MCF 10A (cell line): ENCODE data around the gene EIF2S2. TPM values are rescaled to one million over a fixed set of nuclear protein-coding genes. Genes with fewer than 3 reads are reported as not detected.

Source experiments
- BruUV-seq: library from RNA; stranded (reverse); fragments of 400-500 nt; replicated peaks from 2 replicates; lab custom pipeline; 2021; lab: Mats Ljungman, UMichigan
- CTCF ChIA-PET: fragments of 300-600 bp; sonication (Branson Sonifier 250); formaldehyde crosslinking; extraction: SDS; loops from one replicate; lab custom pipeline; 2021; ENCODE audit warnings: antibody characterized with exemption, inconsistent platforms; lab: Yijun Ruan, JAX
- POLR2A ChIA-PET: fragments of 300-600, 350-650 bp; sonication (Branson Sonifier 250); formaldehyde crosslinking; extraction: SDS; loops from one replicate; lab custom pipeline; 2020; ENCODE audit warnings: antibody characterized with exemption, inconsistent platforms; lab: Yijun Ruan, JAX
- DNase-seq: peaks from one replicate; pipeline ENCODE4 v3.0.0-alpha.2; 2018; ENCODE audit not compliant: unreplicated experiment
- H3K27ac Mint-ChIP-seq: one replicate; pipeline ENCODE4 v1.8.0; 2022; ENCODE audit warnings: mild to moderate bottlenecking, low read depth, mixed read lengths; ENCODE audit not compliant: unreplicated experiment
- H3K27me3 Mint-ChIP-seq: one replicate; pipeline ENCODE4 v1.8.0; 2022; ENCODE audit warnings: mixed read lengths; ENCODE audit not compliant: insufficient read depth, unreplicated experiment
- H3K36me3 Mint-ChIP-seq: one replicate; pipeline ENCODE4 v1.8.0; 2022; ENCODE audit warnings: mild to moderate bottlenecking, moderate library complexity, mixed read lengths; ENCODE audit not compliant: insufficient read depth, unreplicated experiment
- H3K4me1 Mint-ChIP-seq: one replicate; pipeline ENCODE4 v1.8.0; 2022; ENCODE audit warnings: mixed read lengths; ENCODE audit not compliant: insufficient read depth, unreplicated experiment
- H3K4me3 Mint-ChIP-seq: one replicate; pipeline ENCODE4 v1.8.0; 2022; ENCODE audit warnings: mild to moderate bottlenecking, moderate library complexity, mixed read lengths; ENCODE audit not compliant: unreplicated experiment
- H3K9me3 Mint-ChIP-seq: one replicate; pipeline ENCODE4 v1.8.0; 2022; ENCODE audit warnings: mixed read lengths; ENCODE audit not compliant: unreplicated experiment
- intact Hi-C: fragments of 100-400 bp; cut with micrococcal nuclease; formaldehyde crosslinking; loops from 2 replicates; pipeline ENCODE4 v1.14.1; 2022
- total RNA-seq: library from RNA; stranded (reverse); gene quantifications from 2 replicates; pipeline ENCODE4 v1.2.3, GENCODE V29; 2022
- TF ChIP-seq, protein P1 (sequence below): fragments of 200-600 bp; IDR thresholded peaks from one replicate; pipeline ENCODE4 v1.8.0; 2022; ENCODE audit warnings: antibody characterized with exemption, mild to moderate bottlenecking; ENCODE audit not compliant: unreplicated experiment

Gene EIF2S2
- total RNA-seq, 1 experiment from 2014 or later = 191 TPM

DNA sequence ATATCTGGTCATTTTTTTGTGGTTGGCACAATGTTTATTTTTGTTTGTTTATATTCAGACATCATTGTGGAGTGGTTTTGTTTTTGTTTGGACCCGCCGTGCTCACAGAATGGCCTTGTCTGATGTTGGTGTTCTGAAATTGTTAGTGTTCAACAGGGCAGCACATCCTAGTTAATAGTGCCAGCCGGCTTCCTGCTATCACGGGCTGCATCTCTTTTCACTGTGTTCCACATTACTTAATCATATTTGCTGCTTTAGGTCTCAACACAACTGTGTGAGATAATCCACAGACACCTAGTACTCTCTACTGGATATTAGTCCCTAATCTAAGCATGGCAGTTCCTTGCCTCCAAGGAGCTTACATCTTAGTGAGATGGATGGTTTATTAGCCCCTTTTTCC, 2.8 kb upstream of the EIF2S2 start:
- H3K27ac Mint-ChIP-seq = no peak overlapping the region
- DNase-seq = no peak
- TF ChIP-seq, protein P1, sequence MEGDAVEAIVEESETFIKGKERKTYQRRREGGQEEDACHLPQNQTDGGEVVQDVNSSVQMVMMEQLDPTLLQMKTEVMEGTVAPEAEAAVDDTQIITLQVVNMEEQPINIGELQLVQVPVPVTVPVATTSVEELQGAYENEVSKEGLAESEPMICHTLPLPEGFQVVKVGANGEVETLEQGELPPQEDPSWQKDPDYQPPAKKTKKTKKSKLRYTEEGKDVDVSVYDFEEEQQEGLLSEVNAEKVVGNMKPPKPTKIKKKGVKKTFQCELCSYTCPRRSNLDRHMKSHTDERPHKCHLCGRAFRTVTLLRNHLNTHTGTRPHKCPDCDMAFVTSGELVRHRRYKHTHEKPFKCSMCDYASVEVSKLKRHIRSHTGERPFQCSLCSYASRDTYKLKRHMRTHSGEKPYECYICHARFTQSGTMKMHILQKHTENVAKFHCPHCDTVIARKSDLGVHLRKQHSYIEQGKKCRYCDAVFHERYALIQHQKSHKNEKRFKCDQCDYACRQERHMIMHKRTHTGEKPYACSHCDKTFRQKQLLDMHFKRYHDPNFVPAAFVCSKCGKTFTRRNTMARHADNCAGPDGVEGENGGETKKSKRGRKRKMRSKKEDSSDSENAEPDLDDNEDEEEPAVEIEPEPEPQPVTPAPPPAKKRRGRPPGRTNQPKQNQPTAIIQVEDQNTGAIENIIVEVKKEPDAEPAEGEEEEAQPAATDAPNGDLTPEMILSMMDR = no peak
- H3K4me3 Mint-ChIP-seq = no peak overlapping the region
- ChIA-PET POLR2A (interaction anchor here (1.7 to 3.8 kb wide), 2 partner anchors 23 to 122 kb away, joined by 3 to 47 read pairs; partner anchors contain the start of gene RALY), CTCF (interaction anchor here (0.6 to 1.5 kb wide), 4 partner anchors 12 to 384 kb away, joined by 3 to 10 read pairs (median 4); no protein-coding TSS in a partner anchor)
- H3K9me3 Mint-ChIP-seq = no peaks in the 10 kb centered on the region
- intact Hi-C loops = no loop called here
- H3K4me1 Mint-ChIP-seq = peaks cover 17% of the 10 kb centered on the region
- peaks cover 10% of the 10 kb centered on the region for H3K36me3 Mint-ChIP-seq
- BruUV-seq = no TSS peak
- peaks cover 12% of the 10 kb centered on the region for H3K27me3 Mint-ChIP-seq

DNA sequence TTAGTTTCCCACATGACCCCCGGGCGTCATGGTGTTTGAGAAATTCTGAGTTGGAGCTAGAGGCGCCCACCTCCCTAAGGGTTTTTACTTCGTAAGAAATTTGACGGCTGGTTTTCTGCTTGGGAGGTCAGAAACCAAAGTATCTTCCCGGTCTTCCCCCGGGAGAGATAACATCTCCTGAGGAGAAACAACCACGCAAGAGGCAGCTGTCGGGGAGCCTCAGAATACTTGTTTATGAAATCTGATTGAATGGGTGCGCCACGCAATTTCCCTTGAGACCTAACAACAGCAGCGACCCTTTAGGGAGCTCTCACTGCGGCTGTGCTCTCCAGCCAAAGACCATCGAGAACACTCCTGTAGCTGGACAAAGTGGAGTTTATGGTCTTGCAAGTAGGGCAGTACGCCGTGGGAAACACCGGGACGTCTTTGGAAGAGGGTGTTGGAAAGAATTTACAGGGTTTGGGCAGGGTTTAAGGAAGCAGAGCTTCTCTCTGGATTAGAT, 608 bp upstream of the EIF2S2 start:
- Mint-ChIP-seq H3K36me3 (peaks cover 29% of the 10 kb centered on the region), H3K9me3 (no peaks in the 10 kb centered on the region), H3K27ac (peak overlapping the region; percentile 98), H3K4me3 (peak overlapping the region; percentile 91), H3K4me1 (peaks cover 27% of the 10 kb centered on the region), H3K27me3 (no peaks in the 10 kb centered on the region)
- no peak for DNase-seq
- intact Hi-C loops = no loop called here
- ChIA-PET POLR2A (interaction anchor here (0.5 to 3.8 kb wide), 69 partner anchors 9 to 1907 kb away, joined by 3 to 57 read pairs (median 4); partner anchors contain the start of genes ACTL10, AHCY, C20orf144 and CBFA2T2), CTCF (interaction anchor here (0.5 to 1.6 kb wide), 14 partner anchors 16 to 1444 kb away, joined by 3 to 9 read pairs (median 3); no protein-coding TSS in a partner anchor)
- TF ChIP-seq, protein P1 = no peak
- TSS peak; percentile 94 for BruUV-seq

DNA sequence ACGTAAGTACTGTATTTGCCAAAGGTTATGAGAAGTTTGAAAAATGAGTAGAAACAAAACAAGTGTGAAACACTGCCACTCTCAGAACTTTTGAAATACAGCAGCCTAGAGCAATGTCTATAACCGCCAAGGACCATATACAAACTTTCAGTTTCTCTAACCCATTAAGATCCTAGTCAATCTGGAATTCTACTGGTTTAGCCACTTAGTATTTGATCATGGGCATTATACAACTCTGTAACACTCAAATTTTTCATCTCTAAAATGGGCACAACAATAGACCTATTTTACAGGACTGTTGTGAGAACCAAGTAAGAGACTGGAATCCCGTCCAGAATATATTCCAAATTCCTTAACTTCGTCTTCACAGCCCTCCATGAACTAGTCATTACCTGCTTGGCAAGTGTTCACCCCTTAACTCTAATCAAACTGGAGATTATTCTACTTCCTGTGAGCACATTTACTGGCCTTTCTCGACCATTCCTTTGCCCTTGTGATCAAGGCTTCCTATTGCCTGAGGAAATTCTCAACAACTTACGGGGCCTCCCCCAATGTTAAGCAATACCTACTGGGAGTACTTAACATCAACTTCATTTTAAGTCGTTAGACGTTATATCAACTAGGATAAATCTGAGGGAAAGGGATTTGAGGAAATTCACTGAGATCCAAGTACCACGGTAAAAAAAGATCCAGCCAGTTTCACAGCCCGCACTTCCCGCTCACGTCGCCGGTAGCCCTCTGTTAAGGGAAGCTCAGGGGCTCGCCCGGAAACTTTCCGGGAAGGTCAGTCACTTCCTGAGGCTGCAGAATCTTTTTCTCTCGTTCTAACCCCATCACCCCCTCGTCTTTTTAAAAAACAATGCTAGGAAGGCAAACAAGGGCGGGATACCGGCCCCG, 1.1 kb downstream of the EIF2S2 start:
- DNase-seq = peak; percentile 58
- POLR2A ChIA-PET = interaction anchor here (0.6 to 3.8 kb wide), 24 partner anchors 9 to 713 kb away, joined by 3 to 57 read pairs (median 12); partner anchors contain the start of genes ACTL10, CBFA2T2, CDK5RAP1 and CHMP4B
- TF ChIP-seq, protein P1 = no peak
- H3K4me1 Mint-ChIP-seq = peaks cover 38% of the 10 kb centered on the region
- peak overlapping the region; percentile 98 for H3K27ac Mint-ChIP-seq
- H3K36me3 Mint-ChIP-seq = peaks cover 43% of the 10 kb centered on the region
- H3K4me3 Mint-ChIP-seq = peak overlapping the region; percentile 91
- no peaks in the 10 kb centered on the region for H3K27me3 Mint-ChIP-seq
- H3K9me3 Mint-ChIP-seq = no peaks in the 10 kb centered on the region
- intact Hi-C loops = no loop called here
- BruUV-seq = no TSS peak
- CTCF ChIA-PET = no interaction called here
